IMR-90 (cell line): ENCODE data around the gene CDRT4. TPM values are rescaled to one million over a fixed set of nuclear protein-coding genes. Genes with fewer than 3 reads are reported as not detected.
A peak's percentile ranks its signal among the peaks of the same experiment; 100 is the strongest.

ENCODE experiments used
- ATAC-seq: fragments of 200-7000 bp; cut with Tn5 transposase; 2 replicates; pipeline ENCODE4 v1.9.1; 2020; ENCODE audit warnings: low read depth, mild to moderate bottlenecking, moderate library complexity
- BruUV-seq: library from RNA; stranded (reverse); fragments of 400-500 nt; replicated peaks from 2 replicates; lab custom pipeline; 2021; lab: Mats Ljungman, UMichigan
- CTCF ChIA-PET: fragments of 300-600 bp; formaldehyde crosslinking; extraction: SDS; loops from one replicate; lab custom pipeline; 2021; ENCODE audit warnings: antibody characterized with exemption; lab: Yijun Ruan, JAX
- POLR2A ChIA-PET: fragments of 300-600 bp; sonication (Branson Sonifier 250); formaldehyde crosslinking; loops from one replicate; lab custom pipeline; 2022; ENCODE audit warnings: antibody characterized with exemption; ENCODE audit not compliant: unreplicated experiment; lab: Charles Lee
- DNase-seq: peaks from one replicate; pipeline ENCODE4 v3.0.0; 2013
- H2AFZ ChIP-seq: replicated peaks from 2 replicates; pipeline ENCODE3; 2013; ENCODE audit warnings: low read length, mild to moderate bottlenecking; ENCODE audit not compliant: poor library complexity
- H2AK5ac ChIP-seq: 2 replicates; pipeline ENCODE4 v1.6.1; 2013; ENCODE audit warnings: low read depth, low read length, inconsistent platforms
- H2AK9ac ChIP-seq: replicated peaks from 2 replicates; pipeline ENCODE3; 2013; ENCODE audit warnings: mild to moderate bottlenecking, low read depth, low read length, moderate library complexity; ENCODE audit not compliant: poor library complexity
- H2BK120ac ChIP-seq: 2 replicates; pipeline ENCODE4 v1.6.1; 2013; ENCODE audit warnings: low read depth, low read length, inconsistent platforms
- H2BK15ac ChIP-seq: 3 replicates; pipeline ENCODE4 v1.6.1; 2013; ENCODE audit warnings: low read depth, low read length, inconsistent platforms
- H2BK20ac ChIP-seq: 2 replicates; pipeline ENCODE4 v1.6.1; 2013; ENCODE audit warnings: low read depth, mild to moderate bottlenecking, inconsistent platforms, low read length, moderate library complexity
- H2BK5ac ChIP-seq: 2 replicates; pipeline ENCODE4 v1.6.1; 2013; ENCODE audit warnings: mild to moderate bottlenecking, low read depth, low read length, inconsistent platforms; ENCODE audit not compliant: poor library complexity, severe bottlenecking
- H3K14ac ChIP-seq: replicated peaks from 2 replicates; pipeline ENCODE4 v1.6.1; 2013; ENCODE audit warnings: low read depth, low read length, inconsistent platforms
- H3K18ac ChIP-seq: 2 replicates; pipeline ENCODE4 v1.6.1; 2013; ENCODE audit warnings: low read depth, low read length, control low read depth
- H3K23ac ChIP-seq: 2 replicates; pipeline ENCODE4 v1.6.1; 2013; ENCODE audit warnings: low read depth, low read length, inconsistent platforms
- H3K27ac ChIP-seq: 2 replicates; pipeline ENCODE4 v1.5.1; 2013; ENCODE audit warnings: mild to moderate bottlenecking, control low read depth, low read length; ENCODE audit not compliant: insufficient read depth
- H3K27me3 ChIP-seq: 2 replicates; pipeline ENCODE4 v1.6.1; 2013; ENCODE audit warnings: low read length; ENCODE audit not compliant: control insufficient read depth, insufficient read depth
- H3K36me3 ChIP-seq: 2 replicates; pipeline ENCODE4 v1.6.1; 2013; ENCODE audit warnings: low read length, mixed read lengths; ENCODE audit not compliant: control insufficient read depth, insufficient read depth
- H3K4ac ChIP-seq: 2 replicates; pipeline ENCODE4 v1.6.1; 2013; ENCODE audit warnings: low read depth, low read length, inconsistent platforms
- H3K4me1 ChIP-seq: 2 replicates; pipeline ENCODE4 v1.6.1; 2013; ENCODE audit warnings: low read length, mixed read lengths; ENCODE audit not compliant: control insufficient read depth, insufficient read depth
- H3K4me2 ChIP-seq: 2 replicates; pipeline ENCODE4 v1.6.1; 2013; ENCODE audit warnings: low read depth, mild to moderate bottlenecking, control low read depth, low read length, moderate library complexity
- H3K4me3 ChIP-seq: 2 replicates; pipeline ENCODE4 v1.5.1; 2013; ENCODE audit warnings: low read depth, mild to moderate bottlenecking, control low read depth, low read length, moderate library complexity; ENCODE audit not compliant: insufficient read depth
- H3K56ac ChIP-seq: 2 replicates; pipeline ENCODE4 v1.6.1; 2013; ENCODE audit warnings: low read length, inconsistent platforms; ENCODE audit not compliant: insufficient read depth; ENCODE audit errors: extremely low read depth
- H3K79me1 ChIP-seq, 2 experiments: 2 replicates each; pipeline ENCODE4 v1.6.1; 2013; ENCODE audit warnings: low read length in 2 of 2, inconsistent platforms in 1 of 2, low read depth in 1 of 2
- H3K9ac ChIP-seq: 2 replicates; pipeline ENCODE4 v1.6.1; 2013; ENCODE audit warnings: low read depth, low read length, control low read depth
- H3K9me1 ChIP-seq: 2 replicates; pipeline ENCODE4 v1.6.1; 2013; ENCODE audit warnings: low read length, inconsistent platforms; ENCODE audit not compliant: insufficient read depth
- H3K9me3 ChIP-seq: 2 replicates; pipeline ENCODE4 v1.6.1; 2013; ENCODE audit warnings: low read length; ENCODE audit not compliant: control insufficient read depth, insufficient read depth
- H4K20me1 ChIP-seq: 2 replicates; pipeline ENCODE4 v1.6.1; 2013; ENCODE audit warnings: low read length, inconsistent platforms; ENCODE audit not compliant: insufficient read depth
- H4K5ac ChIP-seq: 2 replicates; pipeline ENCODE4 v1.6.1; 2013; ENCODE audit warnings: mild to moderate bottlenecking, low read depth, low read length, control low read depth
- H4K8ac ChIP-seq, 2 experiments: 2 replicates each; pipeline ENCODE4 v1.6.1; 2013; ENCODE audit warnings: low read depth in 2 of 2, low read length in 2 of 2, control low read depth in 1 of 2, inconsistent platforms in 1 of 2
- H4K91ac ChIP-seq: 2 replicates; pipeline ENCODE4 v1.6.1; 2013; ENCODE audit warnings: low read depth, low read length, inconsistent platforms; ENCODE audit not compliant: insufficient read depth
- BHLHE40 ChIP-seq: fragments of 150-350 bp; IDR thresholded peaks from 2 replicates; pipeline ENCODE4 v1.6.1; 2016; ENCODE audit warnings: mild to moderate bottlenecking, low read depth, low read length
- CHD1 ChIP-seq: IDR thresholded peaks from 2 replicates; pipeline ENCODE4 v1.6.1; 2012; ENCODE audit warnings: low read depth, low read length, improper control_type of control experiment
- MAFK ChIP-seq: IDR thresholded peaks from 2 replicates; pipeline ENCODE4 v1.6.1; 2012; ENCODE audit warnings: low read depth, low read length, improper control_type of control experiment
- MAZ ChIP-seq: IDR thresholded peaks from 2 replicates; pipeline ENCODE4 v1.6.1; 2012; ENCODE audit warnings: low read depth, mild to moderate bottlenecking, low read length, improper control_type of control experiment, moderate library complexity, borderline replicate concordance
- RCOR1 ChIP-seq: IDR thresholded peaks from 2 replicates; pipeline ENCODE4 v1.6.1; 2012; ENCODE audit warnings: mild to moderate bottlenecking, low read length, improper control_type of control experiment; ENCODE audit not compliant: insufficient replicate concordance
- SMC3 ChIP-seq: fragments of 150-350 bp; IDR thresholded peaks from 2 replicates; pipeline ENCODE4 v1.6.1; 2016; ENCODE audit warnings: low read depth, mild to moderate bottlenecking, antibody characterized with exemption, low read length, moderate library complexity
- WGBS, 2 experiments: methylation state at CpG; one replicate each; pipeline versions ENCODE4 v1.1.5 to v1.1.7; 2013; ENCODE audit warnings: missing lambda C conversion rate in 2 of 2; ENCODE audit not compliant: insufficient read length in 1 of 2; ENCODE audit errors: extremely low coverage in 2 of 2; 5-methylcytosine and 5-hydroxymethylcytosine counted together
- dilution Hi-C: fragments of 300-500 bp; cut with HindIII; formaldehyde crosslinking; loops from one replicate; pipeline ENCODE4 v1.14.3; 2018; ENCODE audit warnings: low sequenced_read_pairs; ENCODE audit not compliant: unreplicated experiment
- in situ Hi-C: fragments of 300-500 bp; cut with MboI; formaldehyde crosslinking; loops from 3 replicates; pipeline ENCODE4 v1.14.3; 2019; ENCODE audit warnings: low sequenced_read_pairs, inconsistent platforms, mixed read lengths
- intact Hi-C: fragments of 100-400 bp; cut with micrococcal nuclease; formaldehyde crosslinking; loops from 2 replicates; pipeline ENCODE4 v1.10.0; 2022
- polyA plus RNA-seq, 3 experiments: library from polyadenylated mRNA; depleted of rRNA; stranded (reverse); fragments of >200 nt; gene quantifications; 2 replicates each; pipeline ENCODE4 v1.2.3, GENCODE V29; 2012; ENCODE audit warnings: low replicate concordance in 1 of 3
- total RNA-seq: library from RNA; depleted of rRNA; stranded (reverse); fragments of >200 nt; gene quantifications from 2 replicates; pipeline ENCODE4 v1.2.3, GENCODE V29; 2012

CDRT4 gene
- total and polyA plus RNA-seq, 2 of the 4 experiments (the other 2 are of a cell fraction): 0.90 to 3.7 TPM

DNA sequence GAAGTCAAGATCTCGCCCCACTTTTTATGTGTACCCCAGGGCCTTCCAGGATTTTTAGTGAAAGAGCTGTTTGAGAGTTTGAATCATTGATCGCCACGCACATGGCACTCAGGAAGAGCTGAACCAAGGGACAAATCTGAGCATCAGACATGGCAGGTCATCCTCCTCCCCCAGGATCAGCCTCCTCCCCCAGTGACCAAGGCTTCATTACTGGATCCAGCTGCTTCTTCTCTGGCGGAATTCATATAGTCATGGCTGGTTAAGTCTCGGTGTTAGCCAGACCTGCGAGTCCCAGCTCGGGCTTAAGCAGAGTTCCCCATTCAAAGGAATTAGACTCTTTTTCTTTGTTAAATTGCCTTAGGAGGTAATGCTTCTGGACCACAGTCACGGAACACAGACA is 32.5 kb downstream of the CDRT4 start:
- peak overlapping the region; percentile 38 for H2AFZ ChIP-seq
- dilution Hi-C loops: no loop called here
- no TSS peak for BruUV-seq
- peak overlapping the region; percentile 46 for H3K18ac ChIP-seq
- no peak overlapping the region for H3K4me3 ChIP-seq
- intact Hi-C loops: loop anchor here (1.0 to 2.0 kb wide), 5 partner anchors 22 to 173 kb away; no protein-coding TSS in a partner anchor
- H3K14ac ChIP-seq: peak overlapping the region; percentile 74; the same call in 1 of the 2 replicates
- peak overlapping the region; percentile 68 for H2BK5ac ChIP-seq
- H3K79me1 ChIP-seq: no peaks in the 10 kb centered on the region
- peak overlapping the region; percentile 73 for H2BK20ac ChIP-seq
- CTCF ChIA-PET: interaction anchor here (0.6 kb wide), 1 partner anchor 96 kb away, joined by 3 read pairs; no protein-coding TSS in a partner anchor
- peaks cover 23% of the 10 kb centered on the region for H3K4me1 ChIP-seq
- H3K9me3 ChIP-seq: no peaks in the 10 kb centered on the region
- H3K56ac ChIP-seq: no peak overlapping the region
- H3K4ac ChIP-seq: peak overlapping the region; percentile 78
- H4K91ac ChIP-seq: peak overlapping the region; percentile 81
- no CpG with 5 or more reads among the region's 8 CpGs for WGBS, 2 experiments
- POLR2A ChIA-PET: no interaction called here
- no peak for TF ChIP-seq MAFK
- no peak for TF ChIP-seq BHLHE40
- TF ChIP-seq CHD1: no peak
- no peak for TF ChIP-seq MAZ
- no peak for TF ChIP-seq RCOR1
- TF ChIP-seq SMC3: no peak
- no peak overlapping the region; the same call in 1 of the 2 replicates for H3K4me2 ChIP-seq
- H3K23ac ChIP-seq: 0 out of 2 replicates have a peak overlapping the region, but pooled peaks have one; percentile 37
- H3K36me3 ChIP-seq: peaks cover 3% of the 10 kb centered on the region; the same call in 1 of the 2 replicates
- peak overlapping the region; percentile 66 for H2BK120ac ChIP-seq
- no peak for ATAC-seq
- H4K8ac ChIP-seq: peak overlapping the region; percentile 9 to 64; a peak in 3 of 4 replicates
- no peaks in the 10 kb centered on the region for H3K27me3 ChIP-seq
- H3K9me1 ChIP-seq: peaks cover 11% of the 10 kb centered on the region
- peaks cover 4% of the 10 kb centered on the region; the same call in 1 of the 2 replicates for H4K20me1 ChIP-seq
- DNase-seq: no peak
- H3K9ac ChIP-seq: no peak overlapping the region; the same call in 1 of the 2 replicates
- peak overlapping the region; percentile 72; the same call in 1 of the 2 replicates for H3K27ac ChIP-seq
- H2AK9ac ChIP-seq: no peak overlapping the region
- peak overlapping the region; percentile 22; the same call in 1 of the 3 replicates for H2BK15ac ChIP-seq
- peak overlapping the region; percentile 73 for H4K5ac ChIP-seq
- in situ Hi-C loops: loop anchor here (10.0 kb wide), 1 partner anchor 170 kb away; the partner anchor contains the start of gene PMP22
- peak overlapping the region; percentile 51 for H2AK5ac ChIP-seq
